GM23338 (cell line): ENCODE data around the gene UCN2.

ENCODE experiments used
- CREB1 ChIP-seq: fragments of 250-450 bp; sonication (Bioruptor Pico); IDR thresholded peaks from 2 replicates; pipeline ENCODE4 v1.5.0; 2020; ENCODE audit warnings: low read depth, mild to moderate bottlenecking, moderate library complexity
- CTCF ChIP-seq, 2 experiments: fragments of 200-600 bp in 1 of 2; sonication (generic) in 1 of 2; conservative IDR thresholded peaks; 2 replicates each; pipeline versions ENCODE4 v1.5.1 to v1.6.1; 2016 to 2017; ENCODE audit warnings: antibody characterized with exemption in 2 of 2, low read depth in 2 of 2, mild to moderate bottlenecking in 2 of 2, moderate library complexity in 1 of 2
- EZH2 ChIP-seq: fragments of 200-600 bp; sonication (generic); IDR thresholded peaks from one replicate; pipeline ENCODE4 v1.8.0; 2017; ENCODE audit warnings: antibody characterized with exemption, mild to moderate bottlenecking, low read depth; ENCODE audit not compliant: unreplicated experiment
- POLR2AphosphoS5 ChIP-seq: IDR thresholded peaks from 2 replicates; pipeline ENCODE4 v1.6.1; 2016; ENCODE audit warnings: antibody characterized with exemption, low read depth
- ZNF331 ChIP-seq: fragments of 250-450 bp; sonication (Bioruptor Pico); IDR thresholded peaks from 2 replicates; pipeline ENCODE4 v1.5.0; 2020; ENCODE audit warnings: low read depth, mild to moderate bottlenecking, moderate library complexity

GRCh38 chr3:48564022-48564421, 441 bp upstream of the UCN2 start:
- TF ChIP-seq CTCF (conservative IDR thresholded peaks at IDR 0.05; ENCODE audit: low read depth in 2 of 2) (no peak), EZH2 (no peak), ZNF331 (CRISPR knock-in tag) (no peak), CREB1 (no peak), POLR2AphosphoS5 (no peak)
